ENCODE measurements around the gene RAE1. TPM values are rescaled to one million over a fixed set of nuclear protein-coding genes. Genes with fewer than 3 reads are reported as not detected.

Gene RAE1
- total and polyA plus RNA-seq, 2 of the 8 experiments (the other 6 are each of a cell fraction or from before 2014, with no cell fraction given): 35.9 to 44.9 TPM

- POLR2A ChIA-PET (ENCODE audit: partially characterized antibody): interaction anchor here (0.8 to 3.2 kb wide), 3 partner anchors 11 to 46 kb away, joined by 3 to 9 read pairs (median 3); no protein-coding TSS in a partner anchor
- Histone ChIP-seq H2BK5ac (ENCODE audit: low read depth, low read length) (peak overlapping the region; percentile 60), H3K36me3 (ENCODE audit: control insufficient read depth in 2 of 4, insufficient read depth in 4 of 4, low read length in 3 of 4) (peaks cover 15 to 41% (median 24%) of the 10 kb centered on the region in 4 experiments; a peak in 7 of 8 replicates), H3K9me3 (ENCODE audit: insufficient read depth in 2 of 2, low read depth in 1 of 2, low read length in 1 of 2) (no peaks in the 10 kb centered on the region), H2BK120ac (replicated peaks; ENCODE audit: low read depth, low read length) (no peak overlapping the region), H3K4me1 (replicated peaks in 1 of 4; ENCODE audit: control insufficient read depth in 3 of 4, insufficient read depth in 4 of 4, low read length in 3 of 4) (peaks cover 5 to 19% (median 11%) of the 10 kb centered on the region in 4 experiments), H3K14ac (ENCODE audit: insufficient read length) (no peak overlapping the region), H4K91ac (replicated peaks; ENCODE audit: insufficient read length, low read length) (peak overlapping the region; percentile 31), H3K79me2 (ENCODE audit: control insufficient read depth in 1 of 2, insufficient read depth in 2 of 2, low read length in 2 of 2) (peaks cover 5 to 78% of the 10 kb centered on the region in 2 experiments; a peak in 3 of 4 replicates), H3K4me2 (ENCODE audit: insufficient read depth in 1 of 2, low read depth in 2 of 2, low read length in 2 of 2) (peak overlapping the region; percentile 29 to 34; a peak in 2 of 4 replicates), H2AK5ac (ENCODE audit: low read depth, low read length) (no peak overlapping the region), H3K27ac (ENCODE audit: low read depth, low read length) (peak overlapping the region; percentile 54; the same call in 1 of the 2 replicates), H2BK15ac (ENCODE audit: low read length) (no peak overlapping the region), H3K27me3 (replicated peaks in 1 of 4; ENCODE audit: control insufficient read depth in 3 of 4, extremely low read depth in 1 of 4, insufficient read depth in 3 of 4, low read length in 3 of 4) (peaks cover 0 to 4% (median 2%) of the 10 kb centered on the region in 4 experiments; a peak in 2 of 7 replicates), H2BK20ac (ENCODE audit: low read length) (no peak overlapping the region), H2BK12ac (ENCODE audit: low read depth, low read length) (no peak overlapping the region), H4K20me1 (replicated peaks in 1 of 2; ENCODE audit: control insufficient read depth in 1 of 2, insufficient read depth in 2 of 2, low read length in 2 of 2) (peaks cover 23 to 40% of the 10 kb centered on the region in 2 experiments), H3K56ac (replicated peaks; ENCODE audit: insufficient read length, low read depth, low read length) (no peak overlapping the region), H4K5ac (ENCODE audit: insufficient read length, low read depth, low read length) (no peak overlapping the region), H3K4ac (replicated peaks; ENCODE audit: insufficient read length, low read depth, low read length) (no peak overlapping the region), H2AFZ (ENCODE audit: low read length) (no peak overlapping the region), H3K23me2 (ENCODE audit: low read depth, low read length) (no peaks in the 10 kb centered on the region; the same call in 1 of the 2 replicates), H3K79me1 (ENCODE audit: low read depth, low read length) (peaks cover 35% of the 10 kb centered on the region), H3K18ac (ENCODE audit: extremely low read depth, low read length) (no peak overlapping the region), H3K9ac (replicated peaks in 1 of 4; ENCODE audit: extremely low read depth in 1 of 4, low read depth in 3 of 4, low read length in 3 of 4) (peak overlapping the region in 2 of 4 experiments; percentile 20 to 40; a peak in 2 of 7 replicates), H4K8ac (ENCODE audit: extremely low read depth, insufficient read depth, low read length) (0 out of 2 replicates have a peak overlapping the region, but pooled peaks have one; percentile 16), H3K23ac (ENCODE audit: insufficient read length) (no peak overlapping the region), H3K4me3 (ENCODE audit: extremely low read depth in 1 of 4, insufficient read depth in 2 of 4, low read depth in 3 of 4, low read length in 4 of 4) (0 out of 8 replicates have a peak overlapping the region, but pooled peaks of 2 of the 4 experiments have one; percentile 4 to 9)
- CTCF ChIA-PET (ENCODE audit: partially characterized antibody): interaction anchor here (0.8 to 2.1 kb wide), 7 partner anchors 9 to 103 kb away, joined by 3 to 5 read pairs (median 4); no protein-coding TSS in a partner anchor
- DNase-seq (ENCODE audit: low read depth in 1 of 2, low spot score in 2 of 2) (no peak), FAIRE-seq (no peak)
- 0 out of 2 replicates have a peak, but pooled peaks have one; percentile 20 for TF ChIP-seq TAF1 (IDR thresholded peaks at IDR 0.05; ENCODE audit: low read depth, low read length)
- TF ChIP-seq TBP (IDR thresholded peaks at IDR 0.05; ENCODE audit: low read depth, low read length): peak; percentile 47; the same call in 1 of the 2 replicates
- TF ChIP-seq RFX5 (IDR thresholded peaks at IDR 0.05; ENCODE audit: borderline replicate concordance, low read depth, low read length): no peak
- 52% methylated on average over 27 of the region's 31 CpGs; no CpG with 5 or more reads in 1 of the 2 experiments for WGBS, 2 experiments (ENCODE audit: extremely low coverage in 1 of 2, insufficient coverage in 1 of 2, insufficient read length in 1 of 2, insufficient replicate concordance in 2 of 2, low coverage in 1 of 2, low lambda C conversion rate in 2 of 2, missing lambda C conversion rate in 1 of 2)
Observed at GRCh38 chr20:57395111-57395966, 44.3 kb downstream of the RAE1 start.

Data from H1 (cell line).